Inflammatory macrophage (primary cell): ENCODE measurements around the gene ABI1.

Source experiments
- DNase-seq, 2 donors: peaks; one replicate each; pipeline ENCODE4 v3.0.0-alpha.2; 2020 to 2022

ABI1 gene

GRCh38 chr10:26711324-26711723 is 149.4 kb downstream of the ABI1 start:
- DNase-seq = no peak

GRCh38 chr10:26706936-26707335 is 153.8 kb downstream of the ABI1 start:
- DNase-seq = no peak

- peak; percentile 81 to 94 for DNase-seq
Observed at GRCh38 chr10:26706206-26706605, 154.6 kb downstream of the ABI1 start.

- no peak for DNase-seq
Observed at GRCh38 chr10:26703974-26704373, 156.8 kb downstream of the ABI1 start.

- DNase-seq = no peak
Observed at GRCh38 chr10:26703096-26703495, 157.7 kb downstream of the ABI1 start.

- no peak for DNase-seq
Observed at GRCh38 chr10:26700884-26701630, 159.7 kb downstream of the ABI1 start.

GRCh38 chr10:26699631-26700030 is 161.1 kb downstream of the ABI1 start:
- DNase-seq = no peak

GRCh38 chr10:26698909-26699308 is 161.8 kb downstream of the ABI1 start:
- no peak for DNase-seq

GRCh38 chr10:26697922-26698608 is 162.7 kb downstream of the ABI1 start:
- DNase-seq = peak in 1 of 2 donors; percentile 13

GRCh38 chr10:26697163-26697921 is 163.4 kb downstream of the ABI1 start, which contains the start of gene PDSS1:
Gene PDSS1, plus strand, starts transcription at chr10:26697701. Its CDS starts 11 bp downstream, at chr10:26697712.
- peak; percentile 94 to 95 for DNase-seq

- DNase-seq = no peak
Observed at GRCh38 chr10:26696786-26697162, 164.0 kb downstream of the ABI1 start.
